H1 (cell line): ENCODE measurements around the gene PELI2. TPM values are rescaled to one million over a fixed set of nuclear protein-coding genes. Genes with fewer than 3 reads are reported as not detected.

Experiments used
- CHD7 ChIP-seq: fragments of 300-600 bp; sonication (generic); IDR thresholded peaks from 2 replicates; pipeline ENCODE4 v1.7.1; 2012; ENCODE audit warnings: low read length, moderate library complexity, mild to moderate bottlenecking, inconsistent platforms; ENCODE audit not compliant: insufficient replicate concordance
- HDAC6 ChIP-seq: IDR thresholded peaks from one replicate; pipeline ENCODE4 v1.7.1; 2012; ENCODE audit warnings: low read depth, mild to moderate bottlenecking, inconsistent platforms, low read length, moderate library complexity
- JUN ChIP-seq: IDR thresholded peaks from 2 replicates; pipeline ENCODE4 v1.6.1; 2011; ENCODE audit warnings: low read depth, mild to moderate bottlenecking, improper control_type of control experiment, low read length
- MAFK ChIP-seq: IDR thresholded peaks from 2 replicates; pipeline ENCODE4 v1.6.1; 2012; ENCODE audit warnings: low read depth, mild to moderate bottlenecking, improper control_type of control experiment, low read length
- polyA plus RNA-seq, 7 experiments: library from polyadenylated mRNA; depleted of rRNA in 3 of 7; stranded (reverse) in 5 of 7; unstranded in 2 of 7; fragments of >200 nt in 5 of 7; fragments of 200-250 nt in 2 of 7; gene quantifications; 1 replicate in 5 of 7; 2 replicates in 1 of 7; 4 replicates in 1 of 7; pipeline versions ENCODE4 v1.2.1 to v1.2.3, GENCODE V29; 2011 to 2013; ENCODE audit warnings: missing spikeins in 2 of 7, mixed read lengths in 2 of 7
- total RNA-seq: library from RNA; stranded (reverse); fragmentation: NEBNext Ultra II Directional; extraction: Animal tissue kit (Norgen Biotek cat#: 25700); gene quantifications from 2 replicates; pipeline ENCODE4 v1.2.1, GENCODE V29; 2021

PELI2 gene
- total and polyA plus RNA-seq, 2 of the 8 experiments (the other 6 are each of a cell fraction or from before 2014, with no cell fraction given), result 14.6 to 25.7 TPM

GRCh38 chr14:56271970-56272369 is 153.8 kb downstream of the PELI2 start (continued):
- TF ChIP-seq CHD7, result no peak
- TF ChIP-seq JUN, result no peak
- no peak for TF ChIP-seq MAFK
- no peak for TF ChIP-seq HDAC6
